ENCODE results near the gene AZI2.

The AZI2 gene

GRCh38 chr3:28326458-28326926, 22.1 kb downstream of the AZI2 start:
- ATAC-seq (replicated peaks) (no peak), DNase-seq (no peak)
- Mint-ChIP-seq H3K36me3 (peaks cover 4 to 11% of the 10 kb centered on the region in 2 donors), H3K9me3 (no peaks in the 10 kb centered on the region), H3K27ac (no peak overlapping the region), H3K4me3 (no peak overlapping the region), H3K4me1 (no peaks in the 10 kb centered on the region), H3K27me3 (no peaks in the 10 kb centered on the region)

GRCh38 chr3:28322464-28322863, 26.2 kb downstream of the AZI2 start:
- Mint-ChIP-seq H3K4me1 (peaks cover 0 to 5% of the 10 kb centered on the region in 2 donors), H3K4me3 (no peak overlapping the region), H3K36me3 (peaks cover 16 to 18% of the 10 kb centered on the region in 2 donors), H3K27me3 (no peaks in the 10 kb centered on the region), H3K27ac (no peak overlapping the region), H3K9me3 (no peaks in the 10 kb centered on the region)
- no peak for DNase-seq
- no peak for ATAC-seq (replicated peaks)

GRCh38 chr3:28320981-28321380, 27.6 kb downstream of the AZI2 start:
- ATAC-seq (replicated peaks) (no peak), DNase-seq (no peak)
- Mint-ChIP-seq H3K9me3 (no peaks in the 10 kb centered on the region), H3K4me1 (peaks cover 0 to 5% of the 10 kb centered on the region in 2 donors), H3K27ac (no peak overlapping the region), H3K4me3 (no peak overlapping the region), H3K36me3 (peaks cover 16 to 18% of the 10 kb centered on the region in 2 donors), H3K27me3 (no peaks in the 10 kb centered on the region)

- Mint-ChIP-seq H3K4me1 (peaks cover 0 to 5% of the 10 kb centered on the region in 2 donors), H3K9me3 (no peaks in the 10 kb centered on the region), H3K36me3 (peaks cover 7 to 12% of the 10 kb centered on the region in 2 donors), H3K27me3 (no peaks in the 10 kb centered on the region), H3K4me3 (no peak overlapping the region), H3K27ac (no peak overlapping the region)
- peak; percentile 2 for DNase-seq
- peak; percentile 79 to 81 for ATAC-seq (replicated peaks)
Measured at GRCh38 chr3:28317438-28318022, 31.1 kb downstream of the AZI2 start.

- ATAC-seq (replicated peaks) (no peak), DNase-seq (no peak)
- Mint-ChIP-seq H3K27ac (no peak overlapping the region), H3K4me1 (peaks cover 0 to 5% of the 10 kb centered on the region in 2 donors), H3K4me3 (no peak overlapping the region), H3K9me3 (no peaks in the 10 kb centered on the region), H3K36me3 (peaks cover 7 to 12% of the 10 kb centered on the region in 2 donors), H3K27me3 (no peaks in the 10 kb centered on the region)
Measured at GRCh38 chr3:28316226-28316625, 32.4 kb downstream of the AZI2 start.

- no peaks in the 10 kb centered on the region for H3K27me3 Mint-ChIP-seq
- H3K4me3 Mint-ChIP-seq: no peak overlapping the region
- ATAC-seq (replicated peaks) (no peak), DNase-seq (no peak)
- peaks cover 0 to under 1% of the 10 kb centered on the region in 2 donors for H3K4me1 Mint-ChIP-seq
- H3K9me3 Mint-ChIP-seq: no peaks in the 10 kb centered on the region
- H3K36me3 Mint-ChIP-seq: peaks cover 7 to 12% of the 10 kb centered on the region in 2 donors
- H3K27ac Mint-ChIP-seq: no peak overlapping the region
Measured at GRCh38 chr3:28315711-28316110, 32.9 kb downstream of the AZI2 start.

- no peak overlapping the region for H3K27ac Mint-ChIP-seq
- DNase-seq: no peak
- peaks cover 0 to 1% of the 10 kb centered on the region in 2 donors for H3K4me1 Mint-ChIP-seq
- H3K9me3 Mint-ChIP-seq: no peaks in the 10 kb centered on the region
- no peak for ATAC-seq (replicated peaks)
- no peaks in the 10 kb centered on the region for H3K27me3 Mint-ChIP-seq
- no peak overlapping the region for H3K4me3 Mint-ChIP-seq
- peaks cover 11 to 19% of the 10 kb centered on the region in 2 donors for H3K36me3 Mint-ChIP-seq
Measured at GRCh38 chr3:28308196-28308595, 40.4 kb downstream of the AZI2 start.

- H3K4me1 Mint-ChIP-seq: peaks cover 0 to 1% of the 10 kb centered on the region in 2 donors
Measured at GRCh38 chr3:28301688-28302087, 46.9 kb downstream of the AZI2 start.

GRCh38 chr3:28300345-28300962, 48.2 kb downstream of the AZI2 start:
- H3K36me3 Mint-ChIP-seq: peaks cover 0 to 13% of the 10 kb centered on the region in 2 donors
- no peak for DNase-seq
- H3K4me3 Mint-ChIP-seq: no peak overlapping the region
- no peak overlapping the region for H3K27ac Mint-ChIP-seq
- H3K9me3 Mint-ChIP-seq: no peaks in the 10 kb centered on the region
- ATAC-seq (replicated peaks): no peak
- H3K27me3 Mint-ChIP-seq: no peaks in the 10 kb centered on the region
- peaks cover 0 to under 1% of the 10 kb centered on the region in 2 donors for H3K4me1 Mint-ChIP-seq

More at GRCh38 chr3:28301688-28302087, 46.9 kb downstream of the AZI2 start:
- no peaks in the 10 kb centered on the region for H3K9me3 Mint-ChIP-seq
- no peak overlapping the region for H3K4me3 Mint-ChIP-seq
- ATAC-seq (replicated peaks): no peak
- no peaks in the 10 kb centered on the region for H3K27me3 Mint-ChIP-seq
- no peak for DNase-seq
- H3K27ac Mint-ChIP-seq: no peak overlapping the region
- H3K36me3 Mint-ChIP-seq: peaks cover 5 to 15% of the 10 kb centered on the region in 2 donors

- ATAC-seq (replicated peaks) (no peak), DNase-seq (no peak)
- no peaks in the 10 kb centered on the region for H3K27me3 Mint-ChIP-seq
- H3K27ac Mint-ChIP-seq: no peak overlapping the region
- H3K9me3 Mint-ChIP-seq: no peaks in the 10 kb centered on the region
- H3K4me3 Mint-ChIP-seq: no peak overlapping the region
- H3K4me1 Mint-ChIP-seq: peaks cover 0 to 2% of the 10 kb centered on the region in 2 donors
- H3K36me3 Mint-ChIP-seq: peaks cover 0 to 8% of the 10 kb centered on the region in 2 donors
Measured at GRCh38 chr3:28299705-28300104, 48.9 kb downstream of the AZI2 start.

- Mint-ChIP-seq H3K27me3 (no peaks in the 10 kb centered on the region), H3K27ac (no peak overlapping the region), H3K4me1 (peaks cover 0 to 4% of the 10 kb centered on the region in 2 donors), H3K4me3 (no peak overlapping the region), H3K9me3 (no peaks in the 10 kb centered on the region), H3K36me3 (peaks cover 5 to 20% of the 10 kb centered on the region in 2 donors)
- ATAC-seq (replicated peaks): no peak
- DNase-seq: no peak
Measured at GRCh38 chr3:28295898-28296490, 52.6 kb downstream of the AZI2 start.

GRCh38 chr3:28294667-28295413, 53.8 kb downstream of the AZI2 start:
- no peaks in the 10 kb centered on the region for H3K9me3 Mint-ChIP-seq
- ATAC-seq (replicated peaks) (no peak), DNase-seq (no peak)
- peaks cover 0 to 4% of the 10 kb centered on the region in 2 donors for H3K4me1 Mint-ChIP-seq
- no peaks in the 10 kb centered on the region for H3K27me3 Mint-ChIP-seq
- peaks cover 11 to 23% of the 10 kb centered on the region in 2 donors for H3K36me3 Mint-ChIP-seq
- no peak overlapping the region for H3K27ac Mint-ChIP-seq
- H3K4me3 Mint-ChIP-seq: no peak overlapping the region

- DNase-seq (no peak), ATAC-seq (replicated peaks) (no peak)
- no peak overlapping the region for H3K4me3 Mint-ChIP-seq
- peaks cover 11 to 23% of the 10 kb centered on the region in 2 donors for H3K36me3 Mint-ChIP-seq
- no peaks in the 10 kb centered on the region for H3K27me3 Mint-ChIP-seq
- H3K9me3 Mint-ChIP-seq: no peaks in the 10 kb centered on the region
- peaks cover 0 to 4% of the 10 kb centered on the region in 2 donors for H3K4me1 Mint-ChIP-seq
- H3K27ac Mint-ChIP-seq: no peak overlapping the region
Measured at GRCh38 chr3:28292622-28293021, 56.0 kb downstream of the AZI2 start.

GRCh38 chr3:28291577-28291976, 57.0 kb downstream of the AZI2 start:
- DNase-seq: no peak
- peaks cover 11 to 20% of the 10 kb centered on the region in 2 donors for H3K36me3 Mint-ChIP-seq
- no peak overlapping the region for H3K4me3 Mint-ChIP-seq
- peaks cover 6% of the 10 kb centered on the region in 2 donors for H3K4me1 Mint-ChIP-seq
- no peaks in the 10 kb centered on the region for H3K27me3 Mint-ChIP-seq
- ATAC-seq (replicated peaks): no peak
- H3K9me3 Mint-ChIP-seq: no peaks in the 10 kb centered on the region
- H3K27ac Mint-ChIP-seq: peak overlapping the region; percentile 67

All from stimulated activated naive B cell treated with anti-CD40 and anti-IgM and Interleukin-4, amounts not matched to agents 10 μg/mL and 1 μg/mL and 100 μg/mL, for 72 hours (primary cell).